Stimulated activated naive CD8-positive, alpha-beta T cell treated with anti-CD3 and anti-CD28 coated beads, Interleukin-15, amount 100 ng/mL, for 72 hours (primary cell): ENCODE data around the gene ZNF740.

ENCODE experiments used
- ATAC-seq: fragments of 150-1000 bp; cut with Tn5 transposase; 2 replicates; pipeline ENCODE4 v1.10.0; 2021; ENCODE audit warnings: mild to moderate bottlenecking, moderate library complexity
- DNase-seq, 2 donors: peaks; one replicate each; pipeline ENCODE4 v3.0.0; 2021 to 2022
- H3K27ac Mint-ChIP-seq, 2 donors: one replicate each; pipeline ENCODE4 v1.8.0; 2022; ENCODE audit warnings: mild to moderate bottlenecking in 2 of 2, mixed read lengths in 2 of 2, moderate library complexity in 2 of 2
- H3K27me3 Mint-ChIP-seq: one replicate; pipeline ENCODE4 v1.8.0; 2022; ENCODE audit warnings: mixed read lengths
- H3K4me1 Mint-ChIP-seq: one replicate; pipeline ENCODE4 v1.8.0; 2022; ENCODE audit warnings: mild to moderate bottlenecking, mixed read lengths
- H3K4me3 Mint-ChIP-seq, 2 donors: one replicate each; pipeline ENCODE4 v1.8.0; 2022; ENCODE audit warnings: mild to moderate bottlenecking in 2 of 2, mixed read lengths in 2 of 2, moderate library complexity in 1 of 2
- H3K9me3 Mint-ChIP-seq, 2 donors: one replicate each; pipeline ENCODE4 v1.8.0; 2022; ENCODE audit warnings: mixed read lengths in 2 of 2

ZNF740 gene

DNA sequence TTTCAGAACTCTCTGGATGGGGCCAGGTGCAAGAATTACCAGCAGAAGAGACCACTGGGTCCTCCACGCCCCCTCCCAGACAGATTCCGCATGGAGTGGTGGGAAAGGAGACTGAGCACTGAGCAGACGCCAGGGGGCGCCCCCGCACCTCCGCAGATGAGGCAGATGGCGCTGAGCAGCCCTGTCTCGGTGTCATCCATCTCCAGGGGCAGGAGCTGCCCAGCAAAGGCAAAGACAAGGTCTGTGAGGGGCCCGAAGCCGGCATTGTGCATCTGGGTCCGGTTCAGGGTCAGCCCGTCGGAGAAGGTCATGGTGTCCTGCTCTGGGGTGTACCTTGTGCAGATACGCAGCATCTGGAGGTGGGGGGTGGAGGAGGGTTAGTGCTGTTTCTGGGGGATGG lies 32.8 kb downstream of the ZNF740 start:
- Mint-ChIP-seq H3K4me3 (no peak overlapping the region), H3K27ac (peak overlapping the region in 1 of 2 donors; percentile 64), H3K4me1 (peaks cover 92% of the 10 kb centered on the region), H3K9me3 (no peaks in the 10 kb centered on the region), H3K27me3 (no peaks in the 10 kb centered on the region)
- DNase-seq (peak; percentile 78 to 81), ATAC-seq (peak; percentile 76)

DNA sequence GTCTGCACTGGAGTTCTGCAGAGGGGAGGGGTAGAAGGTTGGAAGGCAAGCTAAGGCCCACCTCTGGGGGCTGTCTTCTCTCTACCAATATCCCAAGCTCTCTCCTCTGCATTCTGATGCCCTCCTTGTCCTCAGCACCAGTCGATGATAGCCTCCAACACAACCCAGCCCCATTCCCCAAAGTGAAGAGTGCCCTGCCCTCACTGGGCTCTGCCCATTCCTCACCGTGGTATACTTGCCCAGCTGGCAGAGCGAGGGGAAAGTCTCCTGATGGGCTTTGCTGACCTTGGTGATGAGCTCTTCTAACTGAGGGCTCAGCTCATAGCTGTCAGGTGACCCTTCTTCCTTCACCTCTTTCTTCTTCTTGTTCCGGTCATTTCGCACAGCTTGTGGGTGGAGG lies 33.7 kb downstream of the ZNF740 start:
- no peak for DNase-seq
- H3K27ac Mint-ChIP-seq, result no peak overlapping the region
- H3K4me1 Mint-ChIP-seq, result peaks cover 92% of the 10 kb centered on the region
- no peak for ATAC-seq
- H3K9me3 Mint-ChIP-seq, result no peaks in the 10 kb centered on the region
- no peak overlapping the region for H3K4me3 Mint-ChIP-seq
- no peaks in the 10 kb centered on the region for H3K27me3 Mint-ChIP-seq

DNA sequence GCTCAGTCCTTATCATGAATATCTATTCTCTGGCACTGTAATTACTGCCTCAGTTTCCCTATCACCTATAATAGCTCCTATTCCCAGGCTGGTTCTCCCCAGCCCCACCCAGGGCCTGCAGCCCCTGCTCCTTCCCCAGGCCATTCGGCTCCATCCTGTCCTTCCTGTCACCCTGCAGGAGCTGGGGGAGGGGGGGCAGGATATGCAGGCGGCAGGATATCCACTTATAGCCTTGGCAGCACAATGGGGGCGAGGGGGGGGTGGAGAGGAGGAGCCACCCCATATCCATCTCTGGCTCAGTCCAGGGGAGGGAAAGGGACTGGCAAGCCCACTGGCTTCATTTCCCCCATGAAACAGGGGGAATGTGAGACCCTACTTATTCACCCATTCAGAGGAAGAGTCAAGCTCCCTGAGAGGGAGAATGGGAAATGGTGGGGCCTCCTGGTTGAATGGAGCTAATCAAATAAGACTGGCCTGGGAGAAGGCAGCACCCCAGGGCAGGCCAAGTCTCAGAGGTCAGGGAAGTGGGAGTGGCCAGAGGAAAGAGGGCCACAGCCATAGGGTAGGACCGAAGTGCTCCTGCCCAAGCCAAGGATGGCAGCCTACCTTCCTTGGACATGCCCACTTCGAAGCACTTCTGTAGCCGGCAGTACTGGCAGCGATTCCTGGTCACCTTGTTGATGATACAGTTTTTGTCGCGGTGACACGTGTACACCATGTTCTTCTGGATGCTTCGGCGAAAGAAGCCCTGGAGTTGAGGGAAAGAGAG lies 34.3 kb downstream of the ZNF740 start:
- no peak overlapping the region for H3K4me3 Mint-ChIP-seq
- no peak for ATAC-seq
- DNase-seq, result no peak

GRCh38 chr12:53215497-53215896 lies 35.0 kb downstream of the ZNF740 start:
- no peak for ATAC-seq
- H3K9me3 Mint-ChIP-seq, result no peaks in the 10 kb centered on the region
- peaks cover 83% of the 10 kb centered on the region for H3K4me1 Mint-ChIP-seq
- H3K4me3 Mint-ChIP-seq, result no peak overlapping the region
- H3K27ac Mint-ChIP-seq, result no peak overlapping the region
- no peak for DNase-seq
- H3K27me3 Mint-ChIP-seq, result no peaks in the 10 kb centered on the region

More for the DNA sequence above, 34.3 kb downstream of the ZNF740 start:
- Mint-ChIP-seq H3K9me3 (no peaks in the 10 kb centered on the region), H3K27me3 (no peaks in the 10 kb centered on the region), H3K27ac (no peak overlapping the region), H3K4me1 (peaks cover 89% of the 10 kb centered on the region)

DNA sequence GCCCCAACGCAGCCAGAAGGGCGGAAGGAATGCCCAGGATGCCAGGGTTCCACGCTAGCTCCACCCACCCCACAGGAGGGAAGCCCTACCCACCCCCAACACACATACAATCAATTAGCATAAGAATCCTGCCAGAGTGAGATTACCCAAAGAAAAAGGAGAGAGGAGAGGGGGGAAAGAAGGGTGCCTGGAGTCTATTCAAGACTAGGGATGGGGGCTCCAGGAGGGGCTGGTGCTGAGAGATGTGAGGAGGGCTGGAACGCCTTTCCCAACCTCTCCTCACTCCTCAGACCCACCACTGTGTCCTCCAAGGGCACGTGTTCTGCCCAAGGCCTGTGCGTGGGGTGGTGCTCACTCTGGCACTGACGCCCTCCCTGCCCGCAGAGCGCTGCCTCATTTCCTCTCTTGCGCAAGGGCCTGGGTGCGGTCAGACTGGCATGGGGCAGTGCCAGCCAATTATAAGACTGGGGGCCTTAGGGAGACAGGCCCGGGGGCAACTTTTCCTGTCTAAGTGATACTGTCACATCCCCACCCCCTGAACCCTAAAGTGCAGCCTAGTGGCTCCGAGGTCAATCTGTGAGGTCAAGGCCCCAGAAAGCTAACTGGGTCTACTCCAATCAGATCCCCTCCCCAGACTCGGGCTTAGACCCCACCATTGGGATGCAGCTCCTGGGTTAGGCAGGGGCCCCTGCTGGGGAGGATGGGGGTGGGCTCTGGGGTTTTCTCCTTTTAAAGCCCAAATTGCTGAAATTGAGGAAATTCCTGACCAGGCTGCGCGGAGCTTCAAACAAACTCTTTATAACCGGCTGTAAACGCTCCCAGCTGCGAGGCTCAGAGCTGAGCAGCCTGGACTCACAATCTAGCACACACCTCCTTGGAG lies 36.8 kb downstream of the ZNF740 start:
- H3K4me3 Mint-ChIP-seq, result peak overlapping the region; percentile 91 to 98
- peak overlapping the region; percentile 87 to 95 for H3K27ac Mint-ChIP-seq
- DNase-seq (peak in 1 of 2 donors; percentile 59), ATAC-seq (no peak)
- H3K27me3 Mint-ChIP-seq, result no peaks in the 10 kb centered on the region
- H3K9me3 Mint-ChIP-seq, result no peaks in the 10 kb centered on the region
- H3K4me1 Mint-ChIP-seq, result peaks cover 75% of the 10 kb centered on the region

DNA sequence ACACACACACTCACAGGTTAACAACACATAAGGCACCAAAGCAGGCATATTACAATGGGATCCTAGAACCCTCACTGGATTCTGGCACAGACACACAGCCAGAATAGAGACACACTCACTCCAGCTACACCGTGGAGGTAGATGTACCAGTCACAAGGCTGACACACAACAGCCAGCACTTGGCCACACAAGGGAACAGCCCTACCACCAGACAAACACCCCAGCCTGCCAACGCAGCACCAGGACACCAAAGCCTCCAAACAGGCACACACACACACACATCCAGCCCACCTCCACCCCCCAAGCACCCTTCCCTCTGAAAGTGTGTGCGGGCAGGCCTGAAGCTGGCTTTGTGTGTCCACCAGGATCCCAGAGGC lies 37.4 kb downstream of the ZNF740 start:
- no peaks in the 10 kb centered on the region for H3K27me3 Mint-ChIP-seq
- peak overlapping the region; percentile 91 to 98 for H3K4me3 Mint-ChIP-seq
- ATAC-seq (no peak), DNase-seq (no peak)
- peak overlapping the region; percentile 87 to 94 for H3K27ac Mint-ChIP-seq
- H3K4me1 Mint-ChIP-seq, result peaks cover 79% of the 10 kb centered on the region
- H3K9me3 Mint-ChIP-seq, result no peaks in the 10 kb centered on the region

DNA sequence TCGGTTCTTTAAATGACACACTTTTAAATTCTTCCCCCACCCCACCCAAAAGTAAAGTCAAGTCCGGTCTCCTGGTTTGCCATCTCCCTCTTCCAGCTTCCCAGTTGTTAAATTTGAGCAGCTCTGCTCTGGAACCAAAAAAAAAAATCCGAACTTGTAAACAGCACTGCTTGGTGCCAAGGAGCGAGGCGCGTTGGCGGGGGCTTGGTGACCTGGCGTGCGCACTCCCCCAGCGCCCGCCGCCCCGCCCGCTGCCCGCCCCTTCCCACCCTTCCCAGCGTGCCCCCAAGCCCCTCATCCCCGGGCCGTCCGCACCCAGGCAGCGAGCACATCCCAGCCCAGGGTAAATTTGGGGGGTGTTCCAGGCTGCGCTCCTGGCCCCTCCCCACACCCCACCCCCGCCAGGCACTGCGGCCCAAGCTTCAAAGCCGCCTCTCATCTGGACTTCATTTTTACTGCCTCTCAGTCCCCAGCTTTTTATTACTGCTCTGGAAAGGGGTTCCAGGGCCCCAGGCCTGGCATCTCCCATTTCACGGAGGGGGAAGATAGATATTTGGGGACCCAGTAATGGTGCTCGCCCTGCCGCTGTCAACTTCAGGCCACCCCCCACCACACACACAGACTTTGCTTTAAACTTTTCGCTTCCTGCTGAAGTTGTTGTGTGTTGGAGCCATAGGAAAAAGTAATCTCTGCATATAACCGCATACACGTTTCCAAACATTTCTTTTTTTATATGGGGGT lies 38.2 kb downstream of the ZNF740 start:
- Mint-ChIP-seq H3K27me3 (no peaks in the 10 kb centered on the region), H3K4me1 (peaks cover 79% of the 10 kb centered on the region), H3K9me3 (no peaks in the 10 kb centered on the region), H3K4me3 (peak overlapping the region; percentile 91 to 98), H3K27ac (peak overlapping the region; percentile 98)
- ATAC-seq (no peak), DNase-seq (no peak)

DNA sequence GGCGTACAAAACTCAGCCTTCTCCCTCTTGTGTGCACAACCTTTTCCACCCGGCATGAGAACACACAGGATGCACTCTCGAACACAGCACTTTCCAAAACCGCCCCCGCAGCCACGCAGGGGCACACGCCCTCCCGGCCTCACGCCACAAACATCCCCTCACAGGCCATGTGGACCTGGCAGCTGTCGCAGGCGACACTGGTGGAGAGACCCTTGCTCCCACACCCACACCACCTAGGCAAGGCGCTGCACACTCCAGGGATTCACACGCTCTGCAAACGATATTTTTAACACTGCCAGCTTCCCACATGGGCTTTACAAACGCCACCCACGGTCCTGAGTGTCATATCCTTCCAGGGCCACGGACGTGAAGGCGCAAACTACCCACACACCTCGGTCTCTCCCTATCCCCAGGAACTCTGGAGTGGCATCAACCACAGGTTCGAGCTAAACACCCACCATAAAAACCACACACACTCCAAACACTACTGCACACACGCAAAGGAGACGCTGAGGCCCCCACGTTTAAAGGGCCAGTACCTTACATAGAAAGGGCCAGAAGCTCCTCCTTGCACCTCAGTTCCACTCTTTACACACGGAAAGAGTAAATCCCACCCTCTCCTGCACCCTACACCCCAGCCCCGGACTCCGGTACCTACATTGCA lies 38.9 kb downstream of the ZNF740 start:
- Mint-ChIP-seq H3K27me3 (no peaks in the 10 kb centered on the region), H3K4me1 (peaks cover 79% of the 10 kb centered on the region), H3K27ac (peak overlapping the region; percentile 98), H3K9me3 (no peaks in the 10 kb centered on the region), H3K4me3 (peak overlapping the region; percentile 91 to 98)
- peak; percentile 44 for ATAC-seq
- peak in 1 of 2 donors; percentile 73 for DNase-seq

GRCh38 chr12:53219956-53220693 lies 39.6 kb downstream of the ZNF740 start:
- H3K4me3 Mint-ChIP-seq, result peak overlapping the region; percentile 91 to 98
- H3K27ac Mint-ChIP-seq, result peak overlapping the region; percentile 98
- H3K27me3 Mint-ChIP-seq, result no peaks in the 10 kb centered on the region
- ATAC-seq (peak; percentile 63), DNase-seq (peak; percentile 85 to 90)
- H3K9me3 Mint-ChIP-seq, result no peaks in the 10 kb centered on the region
- H3K4me1 Mint-ChIP-seq, result peaks cover 79% of the 10 kb centered on the region

GRCh38 chr12:53220694-53221202 lies 40.2 kb downstream of the ZNF740 start:
- H3K4me3 Mint-ChIP-seq, result peak overlapping the region; percentile 91 to 98
- peak overlapping the region; percentile 79 to 94 for H3K27ac Mint-ChIP-seq
- peaks cover 79% of the 10 kb centered on the region for H3K4me1 Mint-ChIP-seq
- peak; percentile 91 to 93 for DNase-seq
- ATAC-seq, result peak; percentile 75
- no peaks in the 10 kb centered on the region for H3K27me3 Mint-ChIP-seq
- no peaks in the 10 kb centered on the region for H3K9me3 Mint-ChIP-seq

DNA sequence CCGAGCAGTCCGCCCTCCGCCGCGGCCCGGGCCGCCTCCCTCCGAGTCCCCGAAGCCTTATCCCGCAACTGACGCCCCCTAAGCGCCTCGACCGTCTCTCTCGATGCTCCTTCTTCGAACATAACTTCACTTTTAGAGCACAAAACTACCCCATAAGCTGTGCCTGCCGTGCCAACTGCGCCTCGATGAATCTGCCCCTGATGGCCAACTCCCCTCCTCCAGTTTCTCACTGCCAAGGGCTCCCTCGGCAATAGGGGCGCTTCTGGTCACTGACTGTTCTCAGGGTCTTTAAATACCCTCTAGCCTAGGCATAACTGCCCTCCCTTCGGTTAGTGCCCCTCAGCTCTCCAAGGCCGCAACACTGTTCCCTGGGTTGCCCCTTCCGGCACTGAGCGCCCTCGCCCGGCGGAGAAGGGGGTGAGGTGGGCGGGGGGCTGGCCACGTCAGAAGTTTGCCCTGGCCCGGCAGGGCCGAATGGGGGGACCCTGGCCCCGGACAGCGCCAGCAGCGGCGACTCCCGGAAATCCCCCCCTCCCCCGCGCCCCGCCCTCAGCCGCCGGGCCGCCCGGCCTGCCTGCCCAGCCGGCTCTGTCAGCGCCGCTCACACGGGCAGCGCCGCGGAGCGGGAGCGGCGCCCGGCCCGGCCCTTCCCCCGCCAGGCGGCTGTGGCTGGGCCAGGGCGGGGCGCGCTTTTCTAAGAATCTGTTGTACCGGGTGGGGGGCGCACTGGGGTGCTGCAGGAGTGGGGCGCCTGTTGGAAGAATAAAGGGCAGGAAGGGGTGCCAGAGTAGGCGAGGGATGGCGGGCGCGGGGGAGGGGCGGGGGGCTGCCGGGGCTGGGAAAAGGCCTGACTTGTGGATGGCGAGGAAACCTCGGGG lies 40.9 kb downstream of the ZNF740 start:
- peak; percentile 24 for ATAC-seq
- peaks cover 78% of the 10 kb centered on the region for H3K4me1 Mint-ChIP-seq
- no peaks in the 10 kb centered on the region for H3K9me3 Mint-ChIP-seq
- peak overlapping the region; percentile 94 to 96 for H3K27ac Mint-ChIP-seq
- DNase-seq, result peak in 1 of 2 donors; percentile 69
- H3K4me3 Mint-ChIP-seq, result peak overlapping the region; percentile 91 to 98
- no peaks in the 10 kb centered on the region for H3K27me3 Mint-ChIP-seq

GRCh38 chr12:53222170-53222721 lies 41.7 kb downstream of the ZNF740 start:
- ATAC-seq (no peak), DNase-seq (no peak)
- Mint-ChIP-seq H3K4me1 (peaks cover 77% of the 10 kb centered on the region), H3K9me3 (no peaks in the 10 kb centered on the region), H3K27me3 (no peaks in the 10 kb centered on the region), H3K27ac (peak overlapping the region; percentile 96), H3K4me3 (peak overlapping the region; percentile 80 to 89)

- H3K4me1 Mint-ChIP-seq, result peaks cover 77% of the 10 kb centered on the region
- peak overlapping the region; percentile 80 to 89 for H3K4me3 Mint-ChIP-seq
- H3K27ac Mint-ChIP-seq, result peak overlapping the region; percentile 86 to 91
- H3K27me3 Mint-ChIP-seq, result no peaks in the 10 kb centered on the region
- ATAC-seq, result no peak
- no peak for DNase-seq
- no peaks in the 10 kb centered on the region for H3K9me3 Mint-ChIP-seq
These were observed 42.3 kb downstream of the ZNF740 start for GRCh38 chr12:53222806-53223261.
